ENCODE results near the gene GLMP. TPM values are rescaled to one million over a fixed set of nuclear protein-coding genes. Genes with fewer than 3 reads are reported as not detected.

GLMP gene
- total and polyA plus RNA-seq, 2 of the 13 experiments (the other 11 are each of a cell fraction or from before 2014, with no cell fraction given) = 44.6 to 75.8 TPM

DNA sequence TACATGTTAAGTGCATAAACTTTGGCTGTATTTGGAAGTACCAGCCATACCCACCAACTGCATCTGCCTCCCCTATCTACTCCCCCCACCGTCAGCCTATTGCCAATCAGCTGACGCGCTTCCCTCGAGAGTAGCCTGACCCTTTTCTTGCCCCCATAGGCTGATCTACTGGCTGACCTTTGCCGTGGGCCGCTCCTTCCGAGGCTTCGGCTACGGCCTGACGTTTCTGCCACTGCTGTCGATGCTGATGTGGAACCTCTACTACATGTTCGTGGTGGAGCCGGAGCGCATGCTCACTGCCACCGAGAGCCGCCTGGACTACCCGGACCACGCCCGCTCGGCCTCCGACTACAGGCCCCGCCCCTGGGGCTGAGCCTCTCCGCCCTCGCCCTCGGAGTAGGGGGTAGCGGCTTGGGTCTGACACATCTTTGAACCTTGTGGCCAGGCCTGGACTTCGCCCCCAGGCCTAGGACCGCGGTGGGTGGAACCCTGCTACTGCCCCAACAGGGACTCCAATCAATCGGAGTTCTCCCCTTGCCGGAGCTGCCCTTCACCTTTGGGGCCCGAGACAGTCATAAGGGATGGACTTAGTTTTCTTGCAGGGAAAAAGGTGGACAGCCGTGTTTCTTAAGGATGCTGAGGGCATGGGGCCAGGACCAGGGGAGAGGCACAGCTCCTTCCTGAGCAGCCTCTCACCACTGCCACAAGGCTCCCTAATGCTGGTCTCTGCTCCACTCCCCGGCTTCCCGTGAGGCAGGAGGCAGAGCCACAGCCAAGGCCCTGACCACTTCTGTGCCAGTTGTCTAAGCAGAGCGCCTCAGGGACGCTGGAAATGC lies 4.0 kb downstream of the GLMP start (continued):
- TF ChIP-seq, protein P1, sequence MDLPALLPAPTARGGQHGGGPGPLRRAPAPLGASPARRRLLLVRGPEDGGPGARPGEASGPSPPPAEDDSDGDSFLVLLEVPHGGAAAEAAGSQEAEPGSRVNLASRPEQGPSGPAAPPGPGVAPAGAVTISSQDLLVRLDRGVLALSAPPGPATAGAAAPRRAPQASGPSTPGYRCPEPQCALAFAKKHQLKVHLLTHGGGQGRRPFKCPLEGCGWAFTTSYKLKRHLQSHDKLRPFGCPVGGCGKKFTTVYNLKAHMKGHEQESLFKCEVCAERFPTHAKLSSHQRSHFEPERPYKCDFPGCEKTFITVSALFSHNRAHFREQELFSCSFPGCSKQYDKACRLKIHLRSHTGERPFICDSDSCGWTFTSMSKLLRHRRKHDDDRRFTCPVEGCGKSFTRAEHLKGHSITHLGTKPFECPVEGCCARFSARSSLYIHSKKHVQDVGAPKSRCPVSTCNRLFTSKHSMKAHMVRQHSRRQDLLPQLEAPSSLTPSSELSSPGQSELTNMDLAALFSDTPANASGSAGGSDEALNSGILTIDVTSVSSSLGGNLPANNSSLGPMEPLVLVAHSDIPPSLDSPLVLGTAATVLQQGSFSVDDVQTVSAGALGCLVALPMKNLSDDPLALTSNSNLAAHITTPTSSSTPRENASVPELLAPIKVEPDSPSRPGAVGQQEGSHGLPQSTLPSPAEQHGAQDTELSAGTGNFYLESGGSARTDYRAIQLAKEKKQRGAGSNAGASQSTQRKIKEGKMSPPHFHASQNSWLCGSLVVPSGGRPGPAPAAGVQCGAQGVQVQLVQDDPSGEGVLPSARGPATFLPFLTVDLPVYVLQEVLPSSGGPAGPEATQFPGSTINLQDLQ (CRISPR knock-in tag; IDR thresholded peaks at IDR 0.05) = no peak
- TF ChIP-seq, protein P2, sequence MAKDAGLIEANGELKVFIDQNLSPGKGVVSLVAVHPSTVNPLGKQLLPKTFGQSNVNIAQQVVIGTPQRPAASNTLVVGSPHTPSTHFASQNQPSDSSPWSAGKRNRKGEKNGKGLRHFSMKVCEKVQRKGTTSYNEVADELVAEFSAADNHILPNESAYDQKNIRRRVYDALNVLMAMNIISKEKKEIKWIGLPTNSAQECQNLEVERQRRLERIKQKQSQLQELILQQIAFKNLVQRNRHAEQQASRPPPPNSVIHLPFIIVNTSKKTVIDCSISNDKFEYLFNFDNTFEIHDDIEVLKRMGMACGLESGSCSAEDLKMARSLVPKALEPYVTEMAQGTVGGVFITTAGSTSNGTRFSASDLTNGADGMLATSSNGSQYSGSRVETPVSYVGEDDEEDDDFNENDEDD (CRISPR knock-in tag; IDR thresholded peaks at IDR 0.05; ENCODE audit: borderline replicate concordance) = peak; percentile 47; the same call in 1 of the 2 replicates
- TF ChIP-seq ERF (CRISPR knock-in tag; IDR thresholded peaks at IDR 0.05) (peak; percentile 70; the same call in 1 of the 2 replicates), ZNF160 (CRISPR knock-in tag; IDR thresholded peaks at IDR 0.05) (0 out of 2 replicates have a peak, but pooled peaks have one; percentile 30), ZNF326 (CRISPR knock-in tag; IDR thresholded peaks at IDR 0.05; ENCODE audit: borderline replicate concordance) (no peak), ZNF746 (CRISPR knock-in tag; IDR thresholded peaks at IDR 0.05) (0 out of 2 replicates have a peak, but pooled peaks have one; percentile 59), ZNF225 (CRISPR knock-in tag; IDR thresholded peaks at IDR 0.05) (peak; percentile 72), ZMYM3 (CRISPR knock-in tag; IDR thresholded peaks at IDR 0.05) (peak; percentile 59; the same call in 1 of the 2 replicates), ESRRA (CRISPR knock-in tag; IDR thresholded peaks at IDR 0.05; ENCODE audit: low read depth) (peak; percentile 91), ZNF7 (CRISPR knock-in tag; IDR thresholded peaks at IDR 0.05) (no peak), PHF20 (CRISPR knock-in tag; IDR thresholded peaks at IDR 0.05) (no peak; the same call in none of the 2 replicates), KLF12 (CRISPR knock-in tag; IDR thresholded peaks at IDR 0.05; ENCODE audit: borderline replicate concordance) (peak; percentile 66; the same call in 1 of the 2 replicates), ZNF274 (CRISPR knock-in tag; IDR thresholded peaks at IDR 0.05) (peak; percentile 71; the same call in 1 of the 2 replicates), PPARG (CRISPR knock-in tag; conservative IDR thresholded peaks at IDR 0.05) (peak; percentile 53; the same call in 1 of the 2 replicates)
- TF ChIP-seq, protein P3, sequence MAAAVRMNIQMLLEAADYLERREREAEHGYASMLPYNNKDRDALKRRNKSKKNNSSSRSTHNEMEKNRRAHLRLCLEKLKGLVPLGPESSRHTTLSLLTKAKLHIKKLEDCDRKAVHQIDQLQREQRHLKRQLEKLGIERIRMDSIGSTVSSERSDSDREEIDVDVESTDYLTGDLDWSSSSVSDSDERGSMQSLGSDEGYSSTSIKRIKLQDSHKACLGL (CRISPR knock-in tag; IDR thresholded peaks at IDR 0.05) = 0 out of 2 replicates have a peak, but pooled peaks have one; percentile 67
- TF ChIP-seq, protein P4, sequence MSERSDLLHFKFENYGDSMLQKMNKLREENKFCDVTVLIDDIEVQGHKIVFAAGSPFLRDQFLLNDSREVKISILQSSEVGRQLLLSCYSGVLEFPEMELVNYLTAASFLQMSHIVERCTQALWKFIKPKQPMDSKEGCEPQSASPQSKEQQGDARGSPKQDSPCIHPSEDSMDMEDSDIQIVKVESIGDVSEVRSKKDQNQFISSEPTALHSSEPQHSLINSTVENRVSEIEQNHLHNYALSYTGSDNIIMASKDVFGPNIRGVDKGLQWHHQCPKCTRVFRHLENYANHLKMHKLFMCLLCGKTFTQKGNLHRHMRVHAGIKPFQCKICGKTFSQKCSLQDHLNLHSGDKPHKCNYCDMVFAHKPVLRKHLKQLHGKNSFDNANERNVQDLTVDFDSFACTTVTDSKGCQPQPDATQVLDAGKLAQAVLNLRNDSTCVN (CRISPR knock-in tag; IDR thresholded peaks at IDR 0.05; ENCODE audit: borderline replicate concordance) = peak; percentile 61
- TF ChIP-seq, protein P5, sequence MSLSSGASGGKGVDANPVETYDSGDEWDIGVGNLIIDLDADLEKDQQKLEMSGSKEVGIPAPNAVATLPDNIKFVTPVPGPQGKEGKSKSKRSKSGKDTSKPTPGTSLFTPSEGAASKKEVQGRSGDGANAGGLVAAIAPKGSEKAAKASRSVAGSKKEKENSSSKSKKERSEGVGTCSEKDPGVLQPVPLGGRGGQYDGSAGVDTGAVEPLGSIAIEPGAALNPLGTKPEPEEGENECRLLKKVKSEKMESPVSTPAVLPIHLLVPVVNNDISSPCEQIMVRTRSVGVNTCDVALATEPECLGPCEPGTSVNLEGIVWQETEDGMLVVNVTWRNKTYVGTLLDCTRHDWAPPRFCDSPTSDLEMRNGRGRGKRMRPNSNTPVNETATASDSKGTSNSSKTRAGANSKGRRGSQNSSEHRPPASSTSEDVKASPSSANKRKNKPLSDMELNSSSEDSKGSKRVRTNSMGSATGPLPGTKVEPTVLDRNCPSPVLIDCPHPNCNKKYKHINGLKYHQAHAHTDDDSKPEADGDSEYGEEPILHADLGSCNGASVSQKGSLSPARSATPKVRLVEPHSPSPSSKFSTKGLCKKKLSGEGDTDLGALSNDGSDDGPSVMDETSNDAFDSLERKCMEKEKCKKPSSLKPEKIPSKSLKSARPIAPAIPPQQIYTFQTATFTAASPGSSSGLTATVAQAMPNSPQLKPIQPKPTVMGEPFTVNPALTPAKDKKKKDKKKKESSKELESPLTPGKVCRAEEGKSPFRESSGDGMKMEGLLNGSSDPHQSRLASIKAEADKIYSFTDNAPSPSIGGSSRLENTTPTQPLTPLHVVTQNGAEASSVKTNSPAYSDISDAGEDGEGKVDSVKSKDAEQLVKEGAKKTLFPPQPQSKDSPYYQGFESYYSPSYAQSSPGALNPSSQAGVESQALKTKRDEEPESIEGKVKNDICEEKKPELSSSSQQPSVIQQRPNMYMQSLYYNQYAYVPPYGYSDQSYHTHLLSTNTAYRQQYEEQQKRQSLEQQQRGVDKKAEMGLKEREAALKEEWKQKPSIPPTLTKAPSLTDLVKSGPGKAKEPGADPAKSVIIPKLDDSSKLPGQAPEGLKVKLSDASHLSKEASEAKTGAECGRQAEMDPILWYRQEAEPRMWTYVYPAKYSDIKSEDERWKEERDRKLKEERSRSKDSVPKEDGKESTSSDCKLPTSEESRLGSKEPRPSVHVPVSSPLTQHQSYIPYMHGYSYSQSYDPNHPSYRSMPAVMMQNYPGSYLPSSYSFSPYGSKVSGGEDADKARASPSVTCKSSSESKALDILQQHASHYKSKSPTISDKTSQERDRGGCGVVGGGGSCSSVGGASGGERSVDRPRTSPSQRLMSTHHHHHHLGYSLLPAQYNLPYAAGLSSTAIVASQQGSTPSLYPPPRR (CRISPR knock-in tag; IDR thresholded peaks at IDR 0.05; ENCODE audit: borderline replicate concordance) = peak; percentile 67; the same call in 1 of the 2 replicates
